HFFc6 (cell line): ENCODE measurements around the gene TAC4. TPM values are rescaled to one million over a fixed set of nuclear protein-coding genes. Genes with fewer than 3 reads are reported as not detected.

Experiments
- DNase-seq: peaks from one replicate; pipeline ENCODE4 v3.0.0-alpha.2; 2018
- H3K27ac Mint-ChIP-seq: 2 replicates; pipeline ENCODE4 v1.8.0; 2020; ENCODE audit warnings: mild to moderate bottlenecking, mixed read lengths
- H3K27me3 Mint-ChIP-seq: 2 replicates; pipeline ENCODE4 v1.8.0; 2021; ENCODE audit warnings: mild to moderate bottlenecking, moderate library complexity, mixed read lengths; ENCODE audit not compliant: insufficient read depth
- H3K36me3 Mint-ChIP-seq: 2 replicates; pipeline ENCODE4 v1.8.0; 2021; ENCODE audit warnings: low read depth, mixed read lengths
- H3K4me1 Mint-ChIP-seq: 2 replicates; pipeline ENCODE4 v1.8.0; 2020; ENCODE audit warnings: low read depth, mixed read lengths
- H3K4me3 Mint-ChIP-seq: 2 replicates; pipeline ENCODE4 v1.8.0; 2020; ENCODE audit warnings: mild to moderate bottlenecking, moderate library complexity, mixed read lengths
- H3K9me3 Mint-ChIP-seq: 2 replicates; pipeline ENCODE4 v1.8.0; 2020; ENCODE audit warnings: mild to moderate bottlenecking, mixed read lengths
- CTCF ChIP-seq: fragments of 200-600 bp; sonication (generic); IDR thresholded peaks from 2 replicates; pipeline ENCODE4 v1.5.0; 2021; ENCODE audit warnings: antibody characterized with exemption, mild to moderate bottlenecking
- total RNA-seq, 6 experiments: library from RNA; stranded (reverse); fragmentation: NEBNext Ultra II Directional; extraction: Animal tissue kit (Norgen Biotek cat#: 25700); gene quantifications; 2 replicates in 1 of 6; 3 replicates in 5 of 6; pipeline ENCODE4 v1.2.3, GENCODE V29; 2021

TAC4 gene
- total RNA-seq, 6 experiments from 2014 or later: not detected

- TF ChIP-seq CTCF: no peak
- Mint-ChIP-seq H3K4me1 (peaks cover 16% of the 10 kb centered on the region), H3K27ac (no peak overlapping the region), H3K27me3 (no peaks in the 10 kb centered on the region; the same call in 1 of the 2 replicates), H3K36me3 (peaks cover 38% of the 10 kb centered on the region), H3K9me3 (no peaks in the 10 kb centered on the region), H3K4me3 (no peak overlapping the region)
- DNase-seq: no peak
Observed at GRCh38 chr17:49820773-49821172, 27.1 kb downstream of the TAC4 start.

GRCh38 chr17:49819651-49820050 lies 28.2 kb downstream of the TAC4 start:
- peaks cover 33% of the 10 kb centered on the region for H3K36me3 Mint-ChIP-seq
- H3K27me3 Mint-ChIP-seq: no peaks in the 10 kb centered on the region; the same call in 1 of the 2 replicates
- no peak for TF ChIP-seq CTCF
- no peak overlapping the region for H3K4me3 Mint-ChIP-seq
- no peak overlapping the region for H3K27ac Mint-ChIP-seq
- peaks cover 16% of the 10 kb centered on the region for H3K4me1 Mint-ChIP-seq
- no peaks in the 10 kb centered on the region for H3K9me3 Mint-ChIP-seq
- no peak for DNase-seq

- peaks cover 33% of the 10 kb centered on the region for H3K36me3 Mint-ChIP-seq
- no peak overlapping the region for H3K4me3 Mint-ChIP-seq
- H3K27ac Mint-ChIP-seq: no peak overlapping the region
- no peak for TF ChIP-seq CTCF
- DNase-seq: no peak
- H3K27me3 Mint-ChIP-seq: no peaks in the 10 kb centered on the region; the same call in 1 of the 2 replicates
- peaks cover 16% of the 10 kb centered on the region for H3K4me1 Mint-ChIP-seq
- H3K9me3 Mint-ChIP-seq: no peaks in the 10 kb centered on the region
Observed at GRCh38 chr17:49819138-49819537, 28.7 kb downstream of the TAC4 start.

DNA sequence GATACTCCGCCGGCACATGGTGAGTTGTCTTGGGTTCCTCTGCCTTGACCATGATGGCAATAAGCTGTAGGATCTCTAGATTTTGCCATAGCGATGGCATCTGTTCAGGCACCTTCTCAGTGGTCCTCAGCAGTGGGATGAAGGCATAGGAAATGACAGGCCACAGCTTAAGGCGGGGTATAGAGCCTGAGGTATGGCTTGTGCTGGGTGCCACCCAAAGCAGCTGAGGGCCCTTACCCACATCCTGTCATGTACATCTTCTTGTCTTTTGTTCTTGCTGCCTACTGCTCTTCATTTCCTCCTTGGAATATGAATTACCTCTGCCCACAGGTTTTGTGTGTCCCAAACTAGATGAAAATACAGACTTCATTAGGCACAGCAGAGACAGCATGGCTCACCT lies 29.9 kb downstream of the TAC4 start:
- peaks cover 32% of the 10 kb centered on the region for H3K36me3 Mint-ChIP-seq
- H3K9me3 Mint-ChIP-seq: no peaks in the 10 kb centered on the region
- H3K4me3 Mint-ChIP-seq: no peak overlapping the region
- DNase-seq: no peak
- peaks cover 12% of the 10 kb centered on the region for H3K4me1 Mint-ChIP-seq
- TF ChIP-seq CTCF: no peak
- H3K27ac Mint-ChIP-seq: no peak overlapping the region
- no peaks in the 10 kb centered on the region; the same call in 1 of the 2 replicates for H3K27me3 Mint-ChIP-seq

- H3K9me3 Mint-ChIP-seq: no peaks in the 10 kb centered on the region
- TF ChIP-seq CTCF: no peak
- H3K27ac Mint-ChIP-seq: no peak overlapping the region; the same call in 1 of the 2 replicates
- no peak for DNase-seq
- peaks cover 20% of the 10 kb centered on the region for H3K36me3 Mint-ChIP-seq
- no peak overlapping the region for H3K4me3 Mint-ChIP-seq
- H3K4me1 Mint-ChIP-seq: peaks cover 8% of the 10 kb centered on the region
- H3K27me3 Mint-ChIP-seq: no peaks in the 10 kb centered on the region
Observed at GRCh38 chr17:49815761-49816281, 32.0 kb downstream of the TAC4 start.
